SK-N-SH treated with all-trans-retinoic acid at 6 μM for 48 hours (cell line): ENCODE data around the gene VOPP1.

Experiments used
- ATAC-seq: fragments of 200-7000 bp; cut with Tn5 transposase; 3 replicates; pipeline ENCODE4 v1.9.1; 2020; ENCODE audit warnings: mild to moderate bottlenecking, moderate library complexity
- ARNTL ChIP-seq: fragments of 450-650 bp; formaldehyde crosslinking; IDR thresholded peaks from 2 replicates; pipeline ENCODE4 v1.5.0; 2020; ENCODE audit warnings: low read depth, mild to moderate bottlenecking, moderate library complexity, borderline replicate concordance
- BACH2 ChIP-seq: fragments of 250-450 bp; sonication (Bioruptor Pico); IDR thresholded peaks from 2 replicates; pipeline ENCODE4 v1.9.0; 2021; ENCODE audit warnings: mild to moderate bottlenecking, borderline replicate concordance
- CREB5 ChIP-seq: fragments of 250-450 bp; sonication (Bioruptor Pico); IDR thresholded peaks from 2 replicates; pipeline ENCODE4 v1.5.1; 2020; ENCODE audit warnings: low read depth, mild to moderate bottlenecking, moderate library complexity
- CSDC2 ChIP-seq: fragments of 250-450 bp; sonication (Bioruptor Pico); IDR thresholded peaks from 2 replicates; pipeline ENCODE4 v1.5.0; 2020; ENCODE audit warnings: mild to moderate bottlenecking, moderate library complexity
- ESRRG ChIP-seq: fragments of 250-450 bp; sonication (Bioruptor Pico); IDR thresholded peaks from 2 replicates; pipeline ENCODE4 v1.6.1; 2021; ENCODE audit warnings: mild to moderate bottlenecking
- GLIS3 ChIP-seq: fragments of 250-450 bp; sonication (Bioruptor Pico); IDR thresholded peaks from 2 replicates; pipeline ENCODE4 v1.5.0; 2020; ENCODE audit warnings: mild to moderate bottlenecking, moderate library complexity
- ISL1 ChIP-seq: fragments of 250-450 bp; sonication (Bioruptor Pico); IDR thresholded peaks from 2 replicates; pipeline ENCODE4 v2.1.2; 2022; ENCODE audit warnings: mild to moderate bottlenecking, moderate library complexity
- OSR1 ChIP-seq: fragments of 250-450 bp; sonication (Bioruptor Pico); IDR thresholded peaks from 2 replicates; pipeline ENCODE4 v1.8.0; 2022; ENCODE audit warnings: moderate library complexity, mild to moderate bottlenecking, inconsistent platforms
- PATZ1 ChIP-seq: fragments of 250-450 bp; sonication (Bioruptor Pico); IDR thresholded peaks from 2 replicates; pipeline ENCODE4 v1.8.0; 2020; ENCODE audit warnings: mild to moderate bottlenecking, moderate library complexity, borderline replicate concordance
- PPARA ChIP-seq: fragments of 250-450 bp; sonication (Bioruptor Pico); IDR thresholded peaks from 2 replicates; pipeline ENCODE4 v1.5.0; 2020; ENCODE audit warnings: mild to moderate bottlenecking, borderline replicate concordance
- RARB ChIP-seq: fragments of 250-450 bp; sonication (Bioruptor Pico); IDR thresholded peaks from 2 replicates; pipeline ENCODE4 v1.8.0; 2021; ENCODE audit warnings: mild to moderate bottlenecking, moderate library complexity
- SNAI2 ChIP-seq: fragments of 250-450 bp; sonication (Bioruptor Pico); IDR thresholded peaks from 2 replicates; pipeline ENCODE4 v1.5.0; 2020; ENCODE audit warnings: mild to moderate bottlenecking, moderate library complexity
- TCF4 ChIP-seq: fragments of 250-450 bp; sonication (Bioruptor Pico); IDR thresholded peaks from 2 replicates; pipeline ENCODE4 v1.8.0; 2021; ENCODE audit warnings: mild to moderate bottlenecking, moderate library complexity, borderline replicate concordance
- TOX ChIP-seq: fragments of 250-450 bp; sonication (Bioruptor Pico); IDR thresholded peaks from 2 replicates; pipeline ENCODE4 v1.8.0; 2021; ENCODE audit warnings: mild to moderate bottlenecking, moderate library complexity, borderline replicate concordance
- ZC3H10 ChIP-seq: fragments of 250-450 bp; sonication (Bioruptor Pico); IDR thresholded peaks from 2 replicates; pipeline ENCODE4 v1.5.1; 2021; ENCODE audit warnings: mild to moderate bottlenecking, moderate library complexity
- ZFP3 ChIP-seq: fragments of 250-450 bp; sonication (Bioruptor Pico); IDR thresholded peaks from 2 replicates; pipeline ENCODE4 v1.5.0; 2020; ENCODE audit warnings: mild to moderate bottlenecking, moderate library complexity
- ZFP30 ChIP-seq: fragments of 450-650 bp; formaldehyde crosslinking; IDR thresholded peaks from 2 replicates; pipeline ENCODE4 v1.5.0; 2022; ENCODE audit warnings: mild to moderate bottlenecking, moderate library complexity
- ZNF565 ChIP-seq: fragments of 450-650 bp; formaldehyde crosslinking; conservative IDR thresholded peaks from 2 replicates; pipeline ENCODE4 v1.5.0; 2020; ENCODE audit warnings: low read depth, mild to moderate bottlenecking, moderate library complexity
- ZNF70 ChIP-seq: fragments of 450-650 bp; formaldehyde crosslinking; IDR thresholded peaks from 2 replicates; pipeline ENCODE4 v1.5.0; 2020; ENCODE audit warnings: mild to moderate bottlenecking, moderate library complexity
- ZNF8 ChIP-seq: fragments of 450-650 bp; formaldehyde crosslinking; IDR thresholded peaks from 2 replicates; pipeline ENCODE4 v1.5.0; 2020; ENCODE audit warnings: mild to moderate bottlenecking, moderate library complexity
- TF ChIP-seq, protein P1 (sequence below): fragments of 250-450 bp; sonication (Bioruptor Pico); IDR thresholded peaks from 2 replicates; pipeline ENCODE4 v1.5.0; 2020; ENCODE audit warnings: mild to moderate bottlenecking, moderate library complexity
- TF ChIP-seq, protein P2 (sequence below): fragments of 250-450 bp; sonication (Bioruptor Pico); IDR thresholded peaks from 2 replicates; pipeline ENCODE4 v1.5.1; 2021; ENCODE audit warnings: mild to moderate bottlenecking, moderate library complexity
- TF ChIP-seq, protein P3 (sequence below): fragments of 250-450 bp; sonication (Bioruptor Pico); IDR thresholded peaks from 2 replicates; pipeline ENCODE4 v1.8.0; 2021; ENCODE audit warnings: low read depth, mild to moderate bottlenecking, moderate library complexity, borderline replicate concordance

VOPP1 gene

DNA sequence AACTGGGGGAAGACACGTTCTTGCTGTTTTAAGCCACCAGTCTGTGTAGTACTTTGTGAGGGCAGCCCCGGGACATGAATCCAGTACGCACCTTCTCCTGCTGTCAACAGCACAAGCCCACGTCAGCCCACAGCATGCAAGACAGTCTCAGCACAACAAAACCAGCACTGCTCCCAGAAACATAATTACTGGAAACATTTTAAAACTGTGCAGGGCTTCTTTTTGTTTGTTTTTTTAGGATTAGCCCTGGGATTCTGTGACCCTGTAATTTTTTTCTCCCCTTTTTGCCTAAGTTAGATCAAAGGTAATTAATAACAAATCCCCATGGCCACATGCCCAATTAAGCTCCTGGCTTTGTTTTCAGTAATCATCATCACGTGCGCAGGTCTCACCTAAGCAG lies 87.5 kb downstream of the VOPP1 start:
- no peak for ATAC-seq
- no peak for TF ChIP-seq ZFP3 (CRISPR knock-in tag)
- no peak for TF ChIP-seq ZNF565 (CRISPR knock-in tag)
- no peak for TF ChIP-seq ISL1 (CRISPR knock-in tag)
- no peak for TF ChIP-seq PATZ1 (CRISPR knock-in tag)
- no peak for TF ChIP-seq PPARA (CRISPR knock-in tag)
- TF ChIP-seq ZC3H10 (CRISPR knock-in tag), result no peak
- TF ChIP-seq ESRRG (CRISPR knock-in tag), result no peak
- no peak for TF ChIP-seq BACH2
- no peak for TF ChIP-seq OSR1 (CRISPR knock-in tag)
- TF ChIP-seq CREB5 (CRISPR knock-in tag), result no peak
- TF ChIP-seq, all 23 proteins: peak for 0

GRCh38 chr7:55484241-55484640 lies 88.1 kb downstream of the VOPP1 start:
- ATAC-seq, result no peak
- no peak for TF ChIP-seq GLIS3
- TF ChIP-seq TCF4 (CRISPR knock-in tag), result no peak
- no peak for TF ChIP-seq ZNF565 (CRISPR knock-in tag)
- TF ChIP-seq, protein P1, sequence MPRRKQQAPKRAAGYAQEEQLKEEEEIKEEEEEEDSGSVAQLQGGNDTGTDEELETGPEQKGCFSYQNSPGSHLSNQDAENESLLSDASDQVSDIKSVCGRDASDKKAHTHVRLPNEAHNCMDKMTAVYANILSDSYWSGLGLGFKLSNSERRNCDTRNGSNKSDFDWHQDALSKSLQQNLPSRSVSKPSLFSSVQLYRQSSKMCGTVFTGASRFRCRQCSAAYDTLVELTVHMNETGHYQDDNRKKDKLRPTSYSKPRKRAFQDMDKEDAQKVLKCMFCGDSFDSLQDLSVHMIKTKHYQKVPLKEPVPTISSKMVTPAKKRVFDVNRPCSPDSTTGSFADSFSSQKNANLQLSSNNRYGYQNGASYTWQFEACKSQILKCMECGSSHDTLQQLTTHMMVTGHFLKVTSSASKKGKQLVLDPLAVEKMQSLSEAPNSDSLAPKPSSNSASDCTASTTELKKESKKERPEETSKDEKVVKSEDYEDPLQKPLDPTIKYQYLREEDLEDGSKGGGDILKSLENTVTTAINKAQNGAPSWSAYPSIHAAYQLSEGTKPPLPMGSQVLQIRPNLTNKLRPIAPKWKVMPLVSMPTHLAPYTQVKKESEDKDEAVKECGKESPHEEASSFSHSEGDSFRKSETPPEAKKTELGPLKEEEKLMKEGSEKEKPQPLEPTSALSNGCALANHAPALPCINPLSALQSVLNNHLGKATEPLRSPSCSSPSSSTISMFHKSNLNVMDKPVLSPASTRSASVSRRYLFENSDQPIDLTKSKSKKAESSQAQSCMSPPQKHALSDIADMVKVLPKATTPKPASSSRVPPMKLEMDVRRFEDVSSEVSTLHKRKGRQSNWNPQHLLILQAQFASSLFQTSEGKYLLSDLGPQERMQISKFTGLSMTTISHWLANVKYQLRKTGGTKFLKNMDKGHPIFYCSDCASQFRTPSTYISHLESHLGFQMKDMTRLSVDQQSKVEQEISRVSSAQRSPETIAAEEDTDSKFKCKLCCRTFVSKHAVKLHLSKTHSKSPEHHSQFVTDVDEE (CRISPR knock-in tag), result no peak
- TF ChIP-seq CSDC2 (CRISPR knock-in tag), result no peak

GRCh38 chr7:55483046-55483445 lies 89.3 kb downstream of the VOPP1 start:
- TF ChIP-seq ESRRG (CRISPR knock-in tag) (no peak), ZFP30 (no peak), PPARA (CRISPR knock-in tag) (no peak), CSDC2 (CRISPR knock-in tag) (no peak), ZFP3 (CRISPR knock-in tag) (no peak), ARNTL (CRISPR knock-in tag) (no peak), ZNF8 (no peak), RARB (no peak), TCF4 (CRISPR knock-in tag) (no peak), ZNF70 (no peak), OSR1 (CRISPR knock-in tag) (no peak), PATZ1 (CRISPR knock-in tag) (no peak), SNAI2 (no peak), ISL1 (CRISPR knock-in tag) (no peak), TOX (CRISPR knock-in tag) (no peak), ZC3H10 (CRISPR knock-in tag) (no peak)
- TF ChIP-seq, protein P1 (CRISPR knock-in tag), result no peak
- TF ChIP-seq, protein P2, sequence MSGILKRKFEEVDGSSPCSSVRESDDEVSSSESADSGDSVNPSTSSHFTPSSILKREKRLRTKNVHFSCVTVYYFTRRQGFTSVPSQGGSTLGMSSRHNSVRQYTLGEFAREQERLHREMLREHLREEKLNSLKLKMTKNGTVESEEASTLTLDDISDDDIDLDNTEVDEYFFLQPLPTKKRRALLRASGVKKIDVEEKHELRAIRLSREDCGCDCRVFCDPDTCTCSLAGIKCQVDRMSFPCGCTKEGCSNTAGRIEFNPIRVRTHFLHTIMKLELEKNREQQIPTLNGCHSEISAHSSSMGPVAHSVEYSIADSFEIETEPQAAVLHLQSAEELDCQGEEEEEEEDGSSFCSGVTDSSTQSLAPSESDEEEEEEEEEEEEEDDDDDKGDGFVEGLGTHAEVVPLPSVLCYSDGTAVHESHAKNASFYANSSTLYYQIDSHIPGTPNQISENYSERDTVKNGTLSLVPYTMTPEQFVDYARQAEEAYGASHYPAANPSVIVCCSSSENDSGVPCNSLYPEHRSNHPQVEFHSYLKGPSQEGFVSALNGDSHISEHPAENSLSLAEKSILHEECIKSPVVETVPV (CRISPR knock-in tag), result no peak
- TF ChIP-seq, protein P3, sequence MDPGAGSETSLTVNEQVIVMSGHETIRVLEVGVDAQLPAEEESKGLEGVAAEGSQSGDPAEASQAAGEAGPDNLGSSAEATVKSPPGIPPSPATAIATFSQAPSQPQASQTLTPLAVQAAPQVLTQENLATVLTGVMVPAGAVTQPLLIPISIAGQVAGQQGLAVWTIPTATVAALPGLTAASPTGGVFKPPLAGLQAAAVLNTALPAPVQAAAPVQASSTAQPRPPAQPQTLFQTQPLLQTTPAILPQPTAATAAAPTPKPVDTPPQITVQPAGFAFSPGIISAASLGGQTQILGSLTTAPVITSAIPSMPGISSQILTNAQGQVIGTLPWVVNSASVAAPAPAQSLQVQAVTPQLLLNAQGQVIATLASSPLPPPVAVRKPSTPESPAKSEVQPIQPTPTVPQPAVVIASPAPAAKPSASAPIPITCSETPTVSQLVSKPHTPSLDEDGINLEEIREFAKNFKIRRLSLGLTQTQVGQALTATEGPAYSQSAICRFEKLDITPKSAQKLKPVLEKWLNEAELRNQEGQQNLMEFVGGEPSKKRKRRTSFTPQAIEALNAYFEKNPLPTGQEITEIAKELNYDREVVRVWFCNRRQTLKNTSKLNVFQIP (CRISPR knock-in tag), result no peak
- ATAC-seq, result no peak
